ENCODE measurements around the gene TP53I13. TPM values are rescaled to one million over a fixed set of nuclear protein-coding genes. Genes with fewer than 3 reads are reported as not detected.

The TP53I13 gene
- total and polyA plus RNA-seq, 2 donors (not counting 1 experiment from before 2014, with no cell fraction given): 11.1 to 51.5 TPM

DNA sequence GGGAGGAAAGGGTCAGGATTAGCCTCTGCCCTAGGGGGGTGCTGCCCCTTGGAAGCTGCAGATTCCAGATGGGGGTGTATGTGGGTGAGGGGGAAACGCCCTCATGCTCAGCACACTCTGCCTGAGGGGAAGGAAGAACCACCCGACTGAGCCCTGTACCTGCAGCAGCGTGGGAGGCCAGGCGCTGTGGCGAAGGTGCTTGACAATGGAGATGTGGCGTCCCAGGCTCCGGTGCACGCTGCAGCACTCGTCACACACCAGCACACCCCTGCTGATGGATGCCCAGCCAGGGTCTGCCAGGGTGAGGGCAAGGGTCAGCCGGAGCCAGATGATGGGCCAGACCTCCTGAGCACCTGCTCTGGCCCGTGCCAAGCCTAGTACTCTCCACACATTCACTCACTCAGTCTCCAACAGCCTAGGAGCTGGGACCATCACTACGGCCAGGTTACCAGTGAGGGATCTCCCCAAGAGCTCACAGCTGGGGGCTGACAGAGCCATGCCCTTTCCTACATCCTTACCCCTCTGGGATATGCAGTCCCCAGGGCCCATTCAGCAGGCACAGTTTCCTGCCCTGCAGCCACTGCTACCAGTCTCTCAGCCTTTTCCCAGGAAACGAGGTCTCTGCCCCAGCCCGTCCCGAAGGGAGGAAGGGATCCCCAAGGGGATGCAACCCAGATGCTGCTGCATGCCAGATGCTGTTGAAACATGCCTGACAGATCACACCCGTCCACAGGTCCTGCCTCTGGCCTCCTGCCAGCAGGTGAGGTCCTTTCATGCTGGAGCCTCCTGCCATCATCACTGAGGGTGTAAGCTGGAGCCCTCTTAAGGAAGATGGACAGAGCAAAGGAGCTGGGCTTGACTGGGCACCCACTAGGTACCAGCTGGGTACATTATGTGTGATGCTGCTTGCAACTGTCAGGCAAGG lies 15.1 kb downstream of the TP53I13 start:
- no peak for TF ChIP-seq EZH2 (IDR thresholded peaks at IDR 0.05; ENCODE audit: low read length, missing control alignments)
- H3K4me1 ChIP-seq (ENCODE audit: control insufficient read depth, extremely low read depth, insufficient read depth, low read length): peaks cover 5% of the 10 kb centered on the region
- no peak overlapping the region for H2AFZ ChIP-seq (ENCODE audit: low read length)
- no peak for DNase-seq (ENCODE audit: low read depth in 2 of 2)
- H3K4me2 ChIP-seq (ENCODE audit: extremely low read depth, insufficient read depth, low read length): no peak overlapping the region
- peaks cover 49% of the 10 kb centered on the region for H3K79me2 ChIP-seq (ENCODE audit: control insufficient read depth, insufficient read depth, low read length)
- no peaks in the 10 kb centered on the region for H4K20me1 ChIP-seq (ENCODE audit: control insufficient read depth, extremely low read depth, insufficient read depth, low read length)
- H3K9me3 ChIP-seq (ENCODE audit: control insufficient read depth, insufficient read depth, low read depth, low read length): no peaks in the 10 kb centered on the region
- H3K9ac ChIP-seq (ENCODE audit: insufficient read depth, low read length): no peak overlapping the region
- H3K27ac ChIP-seq (ENCODE audit: insufficient read depth, low read length): no peak overlapping the region
- H3K4me3 ChIP-seq (replicated peaks in 1 of 4; ENCODE audit: control extremely low read depth in 1 of 4, insufficient read depth in 1 of 4, low read depth in 3 of 4, low read length in 4 of 4): no peak overlapping the region
- peaks cover 10% of the 10 kb centered on the region for H3K36me3 ChIP-seq (ENCODE audit: control insufficient read depth, insufficient read depth, low read length)
- H3K27me3 ChIP-seq (ENCODE audit: control insufficient read depth, insufficient read depth, low read length): no peaks in the 10 kb centered on the region

DNA sequence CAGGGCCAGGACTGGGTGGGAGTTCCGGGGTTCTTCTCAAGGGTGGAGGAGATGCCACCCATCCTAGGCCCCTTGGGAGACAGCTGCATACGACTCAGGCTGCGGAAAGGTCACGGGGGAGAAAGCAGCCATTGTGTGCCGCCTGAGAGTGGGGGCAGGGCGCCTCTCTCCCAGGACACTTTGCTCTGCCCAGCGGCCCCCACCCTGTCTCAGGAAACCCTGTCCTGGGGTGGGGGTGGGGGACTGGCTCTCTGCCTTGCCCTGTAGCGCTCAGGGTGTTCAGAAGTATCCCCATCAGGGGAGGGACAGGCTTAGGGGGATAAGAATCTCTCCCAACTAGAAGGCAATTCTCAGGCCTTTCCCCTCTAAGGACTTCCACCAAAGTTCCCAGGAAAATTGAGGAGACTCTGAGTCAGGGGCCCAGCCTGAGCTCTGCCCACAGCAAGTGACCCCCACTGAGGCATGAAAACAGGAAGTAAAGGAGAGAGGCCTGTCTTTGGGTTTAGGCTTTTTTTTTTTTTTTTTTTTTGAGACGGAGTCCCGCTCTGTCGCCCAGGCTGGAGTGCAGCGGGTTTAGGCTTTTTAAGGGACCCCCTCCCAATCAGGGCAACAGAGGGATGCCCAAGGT lies 16.1 kb downstream of the TP53I13 start:
- Histone ChIP-seq H2AFZ (ENCODE audit: low read length) (no peak overlapping the region), H4K20me1 (ENCODE audit: control insufficient read depth, extremely low read depth, insufficient read depth, low read length) (no peaks in the 10 kb centered on the region), H3K4me1 (ENCODE audit: control insufficient read depth, extremely low read depth, insufficient read depth, low read length) (peaks cover 5% of the 10 kb centered on the region), H3K79me2 (ENCODE audit: control insufficient read depth, insufficient read depth, low read length) (peaks cover 52% of the 10 kb centered on the region), H3K9me3 (ENCODE audit: control insufficient read depth, insufficient read depth, low read depth, low read length) (no peaks in the 10 kb centered on the region), H3K4me2 (ENCODE audit: extremely low read depth, insufficient read depth, low read length) (no peak overlapping the region), H3K4me3 (replicated peaks in 1 of 4; ENCODE audit: control extremely low read depth in 1 of 4, insufficient read depth in 1 of 4, low read depth in 3 of 4, low read length in 4 of 4) (no peak overlapping the region), H3K36me3 (ENCODE audit: control insufficient read depth, insufficient read depth, low read length) (peaks cover 9% of the 10 kb centered on the region), H3K27me3 (ENCODE audit: control insufficient read depth, insufficient read depth, low read length) (no peaks in the 10 kb centered on the region), H3K27ac (ENCODE audit: insufficient read depth, low read length) (no peak overlapping the region), H3K9ac (ENCODE audit: insufficient read depth, low read length) (no peak overlapping the region)
- DNase-seq (ENCODE audit: low read depth in 2 of 2): peak in 1 of 2 donors; percentile 27
- TF ChIP-seq, protein P1, sequence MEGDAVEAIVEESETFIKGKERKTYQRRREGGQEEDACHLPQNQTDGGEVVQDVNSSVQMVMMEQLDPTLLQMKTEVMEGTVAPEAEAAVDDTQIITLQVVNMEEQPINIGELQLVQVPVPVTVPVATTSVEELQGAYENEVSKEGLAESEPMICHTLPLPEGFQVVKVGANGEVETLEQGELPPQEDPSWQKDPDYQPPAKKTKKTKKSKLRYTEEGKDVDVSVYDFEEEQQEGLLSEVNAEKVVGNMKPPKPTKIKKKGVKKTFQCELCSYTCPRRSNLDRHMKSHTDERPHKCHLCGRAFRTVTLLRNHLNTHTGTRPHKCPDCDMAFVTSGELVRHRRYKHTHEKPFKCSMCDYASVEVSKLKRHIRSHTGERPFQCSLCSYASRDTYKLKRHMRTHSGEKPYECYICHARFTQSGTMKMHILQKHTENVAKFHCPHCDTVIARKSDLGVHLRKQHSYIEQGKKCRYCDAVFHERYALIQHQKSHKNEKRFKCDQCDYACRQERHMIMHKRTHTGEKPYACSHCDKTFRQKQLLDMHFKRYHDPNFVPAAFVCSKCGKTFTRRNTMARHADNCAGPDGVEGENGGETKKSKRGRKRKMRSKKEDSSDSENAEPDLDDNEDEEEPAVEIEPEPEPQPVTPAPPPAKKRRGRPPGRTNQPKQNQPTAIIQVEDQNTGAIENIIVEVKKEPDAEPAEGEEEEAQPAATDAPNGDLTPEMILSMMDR (conservative IDR thresholded peaks at IDR 0.05 in 1 of 2, IDR thresholded peaks at IDR 0.05 in 1 of 2; ENCODE audit: low read depth in 1 of 2, low read length in 2 of 2): no peak

DNA sequence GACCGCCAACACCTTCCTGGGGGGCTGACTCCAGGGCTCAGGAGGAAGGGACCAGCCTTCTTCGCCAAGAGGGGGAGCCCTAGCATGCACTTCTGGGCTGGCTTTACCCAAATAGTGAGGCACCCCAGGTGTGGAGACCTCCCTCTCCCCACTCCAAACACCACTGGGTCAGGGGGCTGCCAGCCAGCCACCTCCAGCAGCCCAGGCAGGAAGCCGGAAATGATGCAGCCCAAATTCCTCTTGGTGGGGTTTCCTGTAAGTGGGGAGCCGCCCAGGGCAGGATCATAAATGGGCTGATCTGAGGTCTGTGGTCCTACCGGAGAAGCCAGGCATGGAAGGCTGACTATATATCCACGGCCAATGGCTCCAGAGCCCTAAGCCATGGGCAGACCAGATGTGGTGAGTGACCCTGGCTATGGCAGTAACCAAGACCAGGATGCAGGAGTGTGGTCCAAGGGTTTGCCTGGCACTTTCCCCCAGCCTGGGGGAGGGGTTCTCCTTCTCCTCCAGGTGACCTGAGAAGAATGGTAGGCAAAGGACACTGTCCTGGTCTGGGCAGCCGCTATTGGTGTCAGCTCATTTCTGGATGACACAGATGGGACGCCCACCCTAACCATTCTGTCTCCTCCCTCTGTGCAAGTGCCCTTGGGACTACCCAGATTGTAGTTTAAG lies 16.7 kb downstream of the TP53I13 start:
- Histone ChIP-seq H3K36me3 (ENCODE audit: control insufficient read depth, insufficient read depth, low read length) (peaks cover 8% of the 10 kb centered on the region), H3K79me2 (ENCODE audit: control insufficient read depth, insufficient read depth, low read length) (peaks cover 52% of the 10 kb centered on the region), H3K4me1 (ENCODE audit: control insufficient read depth, extremely low read depth, insufficient read depth, low read length) (peaks cover 10% of the 10 kb centered on the region), H3K27ac (ENCODE audit: insufficient read depth, low read length) (no peak overlapping the region), H3K4me3 (replicated peaks in 1 of 4; ENCODE audit: control extremely low read depth in 1 of 4, insufficient read depth in 1 of 4, low read depth in 3 of 4, low read length in 4 of 4) (no peak overlapping the region), H3K4me2 (ENCODE audit: extremely low read depth, insufficient read depth, low read length) (no peak overlapping the region), H3K9me3 (ENCODE audit: control insufficient read depth, insufficient read depth, low read depth, low read length) (no peaks in the 10 kb centered on the region), H3K9ac (ENCODE audit: insufficient read depth, low read length) (no peak overlapping the region), H3K27me3 (ENCODE audit: control insufficient read depth, insufficient read depth, low read length) (no peaks in the 10 kb centered on the region), H4K20me1 (ENCODE audit: control insufficient read depth, extremely low read depth, insufficient read depth, low read length) (no peaks in the 10 kb centered on the region), H2AFZ (ENCODE audit: low read length) (no peak overlapping the region)
- DNase-seq (ENCODE audit: low read depth in 2 of 2): peak in 1 of 2 donors; percentile 44
- TF ChIP-seq EZH2 (IDR thresholded peaks at IDR 0.05; ENCODE audit: low read length, missing control alignments): no peak
- TF ChIP-seq, protein P1 (conservative IDR thresholded peaks at IDR 0.05 in 1 of 2, IDR thresholded peaks at IDR 0.05 in 1 of 2; ENCODE audit: low read depth in 1 of 2, low read length in 2 of 2): peak in 1 of 2 donors; percentile 36

All from fibroblast of lung (primary cell).